Colonic mucosa (tissue), 4 donors: ENCODE measurements around the gene FNIP1. TPM values are rescaled to one million over a fixed set of nuclear protein-coding genes. Genes with fewer than 3 reads are reported as not detected.

ENCODE experiments used
- DNase-seq: peaks from one replicate; pipeline ENCODE4 v3.0.0-alpha.2; 2020
- H3K27ac ChIP-seq: fragments of 200-600 bp; one replicate; pipeline ENCODE4 v1.8.0; 2021
- H3K27me3 ChIP-seq: fragments of 200-600 bp; one replicate; pipeline ENCODE4 v1.8.0; 2021
- H3K36me3 ChIP-seq: fragments of 200-600 bp; one replicate; pipeline ENCODE4 v1.8.0; 2021
- H3K4me1 ChIP-seq: fragments of 200-600 bp; one replicate; pipeline ENCODE4 v1.8.0; 2021; ENCODE audit warnings: mild to moderate bottlenecking
- H3K4me3 ChIP-seq: fragments of 200-600 bp; one replicate; pipeline ENCODE4 v1.8.0; 2021
- H3K9ac ChIP-seq, 2 donors: one replicate each; pipeline ENCODE4 v1.7.0; 2013; ENCODE audit warnings: control low read depth in 2 of 2, low read depth in 2 of 2, low read length in 2 of 2
- H3K9me3 ChIP-seq: fragments of 200-600 bp; one replicate; pipeline ENCODE4 v1.8.0; 2021
- CTCF ChIP-seq: fragments of 200-600 bp; IDR thresholded peaks from one replicate; pipeline ENCODE4 v1.8.0; 2022; ENCODE audit warnings: antibody characterized with exemption, mild to moderate bottlenecking
- intact Hi-C: fragments of 100-400 bp; cut with DNase I; formaldehyde crosslinking; loops from one replicate; pipeline ENCODE4 v1.14.1; 2022
- total RNA-seq, 2 donors: library from RNA; stranded (reverse); fragmentation: NEBNext Ultra II Directional in 1 of 2; extraction: Animal tissue kit (Norgen Biotek cat#: 25700) in 1 of 2; gene quantifications; one replicate each; pipeline ENCODE4 v1.2.1, GENCODE V29; 2021
- donor health status: healthy.
- donor health status: DM: no; HTN: no; CAD: no.
- donor health status: DM: no; HTN: no; CAD: no.

FNIP1 gene
- total RNA-seq, 2 donors from 2014 or later, result 18.1 to 41.2 TPM

GRCh38 chr5:131639148-131639547 lies 157.7 kb downstream of the FNIP1 start:
- Histone ChIP-seq H3K36me3 (no peaks in the 10 kb centered on the region), H3K4me1 (no peaks in the 10 kb centered on the region), H3K4me3 (no peak overlapping the region), H3K9me3 (no peaks in the 10 kb centered on the region), H3K9ac (no peak overlapping the region), H3K27ac (no peak overlapping the region), H3K27me3 (no peaks in the 10 kb centered on the region)
- intact Hi-C loops, result loop anchor here (5.0 kb wide), 1 partner anchor 158 kb away; the partner anchor contains the start of gene FNIP1
- no peak for DNase-seq
- no peak for TF ChIP-seq CTCF

GRCh38 chr5:131637694-131638093 lies 159.1 kb downstream of the FNIP1 start:
- no peak for DNase-seq
- H3K9ac ChIP-seq, result no peak overlapping the region
- no peaks in the 10 kb centered on the region for H3K9me3 ChIP-seq
- no peak overlapping the region for H3K4me3 ChIP-seq
- H3K27me3 ChIP-seq, result no peaks in the 10 kb centered on the region
- intact Hi-C loops, result loop anchor here (5.0 kb wide), 1 partner anchor 160 kb away; the partner anchor contains the start of gene FNIP1
- TF ChIP-seq CTCF, result no peak
- H3K4me1 ChIP-seq, result peaks cover 10% of the 10 kb centered on the region
- H3K36me3 ChIP-seq, result no peaks in the 10 kb centered on the region
- no peak overlapping the region for H3K27ac ChIP-seq

- no peaks in the 10 kb centered on the region for H3K9me3 ChIP-seq
- no peak for TF ChIP-seq CTCF
- no peaks in the 10 kb centered on the region for H3K27me3 ChIP-seq
- peak overlapping the region; percentile 69 for H3K4me3 ChIP-seq
- peak overlapping the region; percentile 100 for H3K27ac ChIP-seq
- H3K4me1 ChIP-seq, result peaks cover 11% of the 10 kb centered on the region
- peak overlapping the region; percentile 68 to 86 for H3K9ac ChIP-seq
- intact Hi-C loops, result loop anchor here (5.0 kb wide), 1 partner anchor 161 kb away; the partner anchor contains the start of gene FNIP1
- DNase-seq, result no peak
- no peaks in the 10 kb centered on the region for H3K36me3 ChIP-seq
Observed at GRCh38 chr5:131635684-131636572, 160.9 kb downstream of the FNIP1 start.

- peak within 1 kb of the TSS; percentile 86 to 94 for H3K9ac ChIP-seq
- peak; percentile 98 for DNase-seq
- H3K36me3 ChIP-seq, result no peaks in the 10 kb centered on the region
- H3K27me3 ChIP-seq, result no peaks in the 10 kb centered on the region
- H3K27ac ChIP-seq, result peak within 1 kb of the TSS; percentile 100
- H3K9me3 ChIP-seq, result no peaks in the 10 kb centered on the region
- peaks cover 18% of the 10 kb centered on the region for H3K4me1 ChIP-seq
- no peak for TF ChIP-seq CTCF
- H3K4me3 ChIP-seq, result peak within 1 kb of the TSS; percentile 69
- intact Hi-C loops, result loop anchor here (5.0 kb wide), 1 partner anchor 162 kb away; the partner anchor contains the start of gene FNIP1
Observed at GRCh38 chr5:131634996-131635683, 161.7 kb downstream of the FNIP1 start, which contains the start of gene RAPGEF6. Gene RAPGEF6, minus strand, starts transcription at chr5:131635229. Its CDS starts 199 bp downstream, at chr5:131635030.

- intact Hi-C loops, result no loop called here
- Histone ChIP-seq H3K9me3 (no peaks in the 10 kb centered on the region), H3K36me3 (no peaks in the 10 kb centered on the region), H3K27ac (peak overlapping the region; percentile 100), H3K4me3 (peak overlapping the region; percentile 69), H3K27me3 (no peaks in the 10 kb centered on the region), H3K9ac (peak overlapping the region; percentile 86 to 94), H3K4me1 (peaks cover 21% of the 10 kb centered on the region)
- peak; percentile 68 for DNase-seq
- no peak for TF ChIP-seq CTCF
Observed at GRCh38 chr5:131634666-131634995, 162.2 kb downstream of the FNIP1 start.
